Nephron (organoid): ENCODE data around the gene SAMSN1.

Experiments
- H3K27ac Mint-ChIP-seq, 3 experiments: 2 replicates each; pipeline ENCODE4 v1.8.0; 2020; ENCODE audit warnings: mixed read lengths in 3 of 3, mild to moderate bottlenecking in 2 of 3, moderate library complexity in 1 of 3
- H3K27me3 Mint-ChIP-seq: 2 replicates; pipeline ENCODE4 v1.8.0; 2021; ENCODE audit warnings: low read depth, mild to moderate bottlenecking, moderate library complexity, mixed read lengths
- H3K36me3 Mint-ChIP-seq: 2 replicates; pipeline ENCODE4 v1.8.0; 2020; ENCODE audit warnings: low read depth, mixed read lengths
- H3K4me1 Mint-ChIP-seq: 2 replicates; pipeline ENCODE4 v1.8.0; 2020; ENCODE audit warnings: mixed read lengths
- H3K4me3 Mint-ChIP-seq, 3 experiments: 2 replicates each; pipeline ENCODE4 v1.8.0; 2020; ENCODE audit warnings: mild to moderate bottlenecking in 3 of 3, mixed read lengths in 3 of 3, moderate library complexity in 2 of 3
- H3K9me3 Mint-ChIP-seq: 2 replicates; pipeline ENCODE4 v1.8.0; 2020; ENCODE audit warnings: mixed read lengths
- CTCF ChIP-seq, 3 experiments: fragments of 200-600 bp; sonication (generic); IDR thresholded peaks; one replicate each; pipeline ENCODE4 v1.5.0; 2021; ENCODE audit warnings: antibody characterized with exemption in 3 of 3; ENCODE audit not compliant: unreplicated experiment in 3 of 3

SAMSN1 gene

GRCh38 chr21:14560555-14560954 is 14.4 kb upstream of the SAMSN1 start:
- no peak overlapping the region for H3K4me3 Mint-ChIP-seq
- no peaks in the 10 kb centered on the region for H3K9me3 Mint-ChIP-seq
- no peaks in the 10 kb centered on the region for H3K4me1 Mint-ChIP-seq
- no peaks in the 10 kb centered on the region for H3K36me3 Mint-ChIP-seq
- TF ChIP-seq CTCF (IDR thresholded peaks at IDR 0.05; ENCODE audit: unreplicated experiment in 3 of 3): no peak
- no peaks in the 10 kb centered on the region for H3K27me3 Mint-ChIP-seq
- no peak overlapping the region for H3K27ac Mint-ChIP-seq

- Mint-ChIP-seq H3K27me3 (no peaks in the 10 kb centered on the region), H3K9me3 (no peaks in the 10 kb centered on the region), H3K27ac (no peak overlapping the region), H3K4me3 (no peak overlapping the region), H3K4me1 (no peaks in the 10 kb centered on the region), H3K36me3 (no peaks in the 10 kb centered on the region)
- no peak for TF ChIP-seq CTCF (IDR thresholded peaks at IDR 0.05; ENCODE audit: unreplicated experiment in 3 of 3)
These were observed 14.0 kb upstream of the SAMSN1 start for GRCh38 chr21:14560139-14560538.

DNA sequence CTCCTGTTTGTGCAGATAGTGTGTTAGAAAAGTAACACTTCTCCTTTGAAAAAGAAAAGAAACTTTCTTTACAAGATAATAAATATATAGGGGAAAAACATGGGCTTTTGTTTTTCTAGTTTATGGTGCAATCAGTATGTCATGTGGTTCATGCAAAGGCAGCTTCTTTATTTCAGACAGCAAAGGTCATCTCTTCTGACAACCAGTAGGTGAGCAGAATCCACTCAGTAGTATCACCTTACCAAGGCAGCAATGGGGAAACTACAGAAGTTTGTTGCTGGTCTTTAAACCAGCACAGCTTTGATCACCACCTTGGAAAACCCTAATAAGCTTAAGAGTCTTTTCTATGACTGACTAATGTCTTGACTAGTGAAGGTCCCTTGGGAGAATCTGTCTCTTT is 13.0 kb upstream of the SAMSN1 start:
- H3K4me1 Mint-ChIP-seq: no peaks in the 10 kb centered on the region
- H3K4me3 Mint-ChIP-seq: no peak overlapping the region
- no peaks in the 10 kb centered on the region for H3K36me3 Mint-ChIP-seq
- H3K9me3 Mint-ChIP-seq: no peaks in the 10 kb centered on the region
- no peak for TF ChIP-seq CTCF (IDR thresholded peaks at IDR 0.05; ENCODE audit: unreplicated experiment in 3 of 3)
- no peak overlapping the region for H3K27ac Mint-ChIP-seq
- no peaks in the 10 kb centered on the region for H3K27me3 Mint-ChIP-seq

DNA sequence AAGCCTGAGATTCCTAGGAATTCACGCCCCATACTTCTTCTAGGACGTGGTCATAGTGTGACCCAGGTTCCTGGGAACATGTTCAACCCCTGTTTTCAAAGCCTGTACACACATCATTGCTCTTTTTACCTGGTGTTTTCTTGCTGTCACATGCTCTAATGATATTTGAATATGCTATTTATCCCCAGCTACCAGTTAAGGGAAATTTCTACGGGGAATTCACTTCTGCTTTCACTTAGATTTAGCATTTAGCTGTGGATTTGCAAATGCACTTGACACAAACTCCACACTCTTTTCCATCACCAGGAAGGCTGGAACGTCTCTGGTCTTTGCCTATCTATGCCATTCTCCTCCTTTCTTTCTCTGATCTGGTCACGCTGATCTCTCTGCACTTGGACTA is 11.3 kb upstream of the SAMSN1 start:
- no peak overlapping the region for H3K27ac Mint-ChIP-seq

GRCh38 chr21:14554948-14555347 is 8.8 kb upstream of the SAMSN1 start:
- no peaks in the 10 kb centered on the region for H3K4me1 Mint-ChIP-seq
- no peak overlapping the region for H3K27ac Mint-ChIP-seq
- no peaks in the 10 kb centered on the region for H3K36me3 Mint-ChIP-seq
- H3K9me3 Mint-ChIP-seq: no peaks in the 10 kb centered on the region
- H3K4me3 Mint-ChIP-seq: no peak overlapping the region
- no peaks in the 10 kb centered on the region for H3K27me3 Mint-ChIP-seq
- TF ChIP-seq CTCF (IDR thresholded peaks at IDR 0.05; ENCODE audit: unreplicated experiment in 3 of 3): no peak

More for the DNA sequence above, 11.3 kb upstream of the SAMSN1 start:
- no peaks in the 10 kb centered on the region for H3K9me3 Mint-ChIP-seq
- no peaks in the 10 kb centered on the region for H3K27me3 Mint-ChIP-seq
- H3K36me3 Mint-ChIP-seq: no peaks in the 10 kb centered on the region
- no peak overlapping the region for H3K4me3 Mint-ChIP-seq
- no peak for TF ChIP-seq CTCF (IDR thresholded peaks at IDR 0.05; ENCODE audit: unreplicated experiment in 3 of 3)
- no peaks in the 10 kb centered on the region for H3K4me1 Mint-ChIP-seq

DNA sequence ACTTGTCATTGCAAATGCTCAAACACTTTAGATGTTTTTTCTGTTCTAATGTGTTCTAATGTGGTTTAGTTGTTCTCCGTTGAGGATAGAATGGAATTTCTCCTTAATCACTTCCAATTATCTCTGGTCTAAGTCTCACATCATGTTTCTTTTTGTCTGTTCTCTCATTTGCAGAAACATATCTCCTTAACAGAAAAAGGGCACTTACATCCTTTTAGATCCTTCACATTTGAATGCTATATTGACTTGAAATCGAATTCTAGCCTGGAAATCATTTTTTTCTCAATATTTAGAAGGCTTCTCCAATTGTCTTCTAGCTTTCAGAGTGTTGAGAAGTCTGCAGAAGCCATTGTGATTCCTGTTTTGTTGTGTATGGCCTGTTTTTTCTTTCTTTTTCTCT is 7.3 kb upstream of the SAMSN1 start:
- Mint-ChIP-seq H3K9me3 (no peaks in the 10 kb centered on the region), H3K27ac (no peak overlapping the region), H3K4me1 (no peaks in the 10 kb centered on the region), H3K4me3 (no peak overlapping the region), H3K27me3 (no peaks in the 10 kb centered on the region), H3K36me3 (no peaks in the 10 kb centered on the region)
- no peak for TF ChIP-seq CTCF (IDR thresholded peaks at IDR 0.05; ENCODE audit: unreplicated experiment in 3 of 3)
